Lower lobe of right lung (tissue), 2 donors: ENCODE measurements around the gene NAA80. TPM values are rescaled to one million over a fixed set of nuclear protein-coding genes. Genes with fewer than 3 reads are reported as not detected.

ENCODE experiments used
- ATAC-seq, 2 donors: fragments of 200-7000 bp; cut with Tn5 transposase; one replicate each; pipeline ENCODE4 v1.9.1; 2020 to 2022; ENCODE audit warnings: mild to moderate bottlenecking in 2 of 2, moderate library complexity in 2 of 2
- DNase-seq: peaks from one replicate; pipeline ENCODE4 v3.0.0-alpha.2; 2020
- H3K27ac ChIP-seq: fragments of 200-600 bp; one replicate; pipeline ENCODE4 v1.8.0; 2022
- H3K27me3 ChIP-seq: fragments of 200-600 bp; one replicate; pipeline ENCODE4 v1.8.0; 2022; ENCODE audit warnings: low read depth
- H3K36me3 ChIP-seq: fragments of 200-600 bp; one replicate; pipeline ENCODE4 v1.8.0; 2022; ENCODE audit warnings: mild to moderate bottlenecking
- H3K4me1 ChIP-seq: fragments of 200-600 bp; one replicate; pipeline ENCODE4 v1.8.0; 2022
- H3K4me3 ChIP-seq: fragments of 200-600 bp; one replicate; pipeline ENCODE4 v1.8.0; 2022; ENCODE audit warnings: mild to moderate bottlenecking
- H3K9me3 ChIP-seq: fragments of 200-600 bp; one replicate; pipeline ENCODE4 v1.8.0; 2022
- CTCF ChIP-seq: fragments of 200-600 bp; IDR thresholded peaks from one replicate; pipeline ENCODE4 v1.8.0; 2022; ENCODE audit warnings: antibody characterized with exemption, mild to moderate bottlenecking
- intact Hi-C: fragments of 100-400 bp; cut with DNase I; formaldehyde crosslinking; loops from one replicate; pipeline ENCODE4 v1.11.0; 2022
- total RNA-seq: library from RNA; stranded (reverse); fragmentation: NEBNext Ultra II Directional; extraction: Animal tissue kit (Norgen Biotek cat#: 25700); gene quantifications from one replicate; pipeline ENCODE4 v1.2.1, GENCODE V29; 2021
- donor health status: DM: no; HTN: yes; CAD: no; lungs with severe emphysema.

NAA80 gene
- total RNA-seq, 1 donor from 2014 or later: 9.3 TPM

GRCh38 chr3:50278123-50278879, 20.9 kb downstream of the NAA80 start:
- Histone ChIP-seq H3K4me1 (peaks cover 15% of the 10 kb centered on the region), H3K36me3 (peaks cover 4% of the 10 kb centered on the region), H3K4me3 (no peak overlapping the region), H3K9me3 (no peaks in the 10 kb centered on the region), H3K27ac (no peak overlapping the region), H3K27me3 (peaks cover 23% of the 10 kb centered on the region)
- DNase-seq: no peak
- TF ChIP-seq CTCF: no peak
- intact Hi-C loops: no loop called here
- ATAC-seq: no peak

DNA sequence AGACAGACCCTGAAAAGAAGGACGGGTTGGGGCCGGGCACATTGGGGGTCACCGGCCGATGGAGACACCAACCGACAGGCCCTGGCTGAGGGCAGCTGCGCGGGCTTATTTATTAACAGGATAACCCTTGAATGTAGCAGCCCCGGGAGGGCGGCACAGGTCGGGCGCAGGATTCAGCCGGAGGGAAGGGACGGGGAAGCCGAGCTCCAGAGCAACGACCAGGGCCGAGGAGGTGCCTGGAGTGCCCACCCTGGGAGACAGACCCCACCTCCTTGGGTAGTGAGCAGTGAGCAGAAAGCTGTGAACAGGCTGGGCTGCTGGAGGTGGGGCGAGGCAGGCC, 22.5 kb downstream of the NAA80 start:
- DNase-seq (no peak), ATAC-seq (no peak)
- no peak for TF ChIP-seq CTCF
- no peak overlapping the region for H3K4me3 ChIP-seq
- intact Hi-C loops: no loop called here
- H3K4me1 ChIP-seq: peaks cover 25% of the 10 kb centered on the region
- no peaks in the 10 kb centered on the region for H3K9me3 ChIP-seq
- H3K27me3 ChIP-seq: peaks cover 23% of the 10 kb centered on the region
- peaks cover 4% of the 10 kb centered on the region for H3K36me3 ChIP-seq
- no peak overlapping the region for H3K27ac ChIP-seq

DNA sequence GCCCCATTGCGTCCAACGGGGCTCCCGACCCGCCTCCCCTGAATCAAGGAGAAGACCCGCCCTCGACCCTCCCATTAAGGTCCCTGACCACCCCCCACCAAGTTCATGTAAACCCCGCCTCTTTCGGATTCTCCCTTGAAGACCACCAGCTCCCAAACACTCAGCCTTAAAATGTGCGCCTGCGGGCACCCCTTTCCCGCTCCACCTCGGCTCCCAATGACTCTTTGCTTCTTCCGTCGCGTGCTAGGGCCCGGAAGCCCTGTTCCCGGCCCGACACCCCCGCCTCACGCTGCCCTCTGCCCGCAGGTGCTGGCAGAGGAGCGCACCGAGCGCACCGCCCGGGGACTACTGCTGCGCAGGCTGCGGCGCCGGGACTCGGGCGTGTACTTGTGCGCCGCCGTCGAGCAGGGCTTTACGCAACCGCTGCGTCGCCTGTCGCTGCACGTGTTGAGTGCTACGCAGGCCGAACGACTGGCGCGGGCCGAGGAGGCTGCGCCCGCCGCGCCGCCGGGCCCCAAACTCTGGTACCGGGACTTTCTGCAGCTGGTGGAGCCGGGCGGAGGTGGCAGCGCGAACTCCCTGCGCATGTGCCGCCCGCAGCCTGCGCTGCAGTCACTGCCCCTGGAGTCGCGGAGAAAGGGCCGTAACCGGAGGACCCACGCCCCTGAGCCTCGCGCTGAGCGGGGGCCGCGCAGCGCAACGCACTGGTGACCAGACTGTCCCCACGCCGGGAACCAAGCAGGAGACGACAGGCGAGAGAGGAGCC, 23.0 kb downstream of the NAA80 start:
- Histone ChIP-seq H3K9me3 (no peaks in the 10 kb centered on the region), H3K27me3 (peaks cover 23% of the 10 kb centered on the region), H3K4me3 (no peak overlapping the region), H3K27ac (no peak overlapping the region), H3K36me3 (peaks cover 4% of the 10 kb centered on the region), H3K4me1 (peaks cover 30% of the 10 kb centered on the region)
- ATAC-seq: no peak
- DNase-seq: no peak
- no peak for TF ChIP-seq CTCF
- intact Hi-C loops: no loop called here

DNA sequence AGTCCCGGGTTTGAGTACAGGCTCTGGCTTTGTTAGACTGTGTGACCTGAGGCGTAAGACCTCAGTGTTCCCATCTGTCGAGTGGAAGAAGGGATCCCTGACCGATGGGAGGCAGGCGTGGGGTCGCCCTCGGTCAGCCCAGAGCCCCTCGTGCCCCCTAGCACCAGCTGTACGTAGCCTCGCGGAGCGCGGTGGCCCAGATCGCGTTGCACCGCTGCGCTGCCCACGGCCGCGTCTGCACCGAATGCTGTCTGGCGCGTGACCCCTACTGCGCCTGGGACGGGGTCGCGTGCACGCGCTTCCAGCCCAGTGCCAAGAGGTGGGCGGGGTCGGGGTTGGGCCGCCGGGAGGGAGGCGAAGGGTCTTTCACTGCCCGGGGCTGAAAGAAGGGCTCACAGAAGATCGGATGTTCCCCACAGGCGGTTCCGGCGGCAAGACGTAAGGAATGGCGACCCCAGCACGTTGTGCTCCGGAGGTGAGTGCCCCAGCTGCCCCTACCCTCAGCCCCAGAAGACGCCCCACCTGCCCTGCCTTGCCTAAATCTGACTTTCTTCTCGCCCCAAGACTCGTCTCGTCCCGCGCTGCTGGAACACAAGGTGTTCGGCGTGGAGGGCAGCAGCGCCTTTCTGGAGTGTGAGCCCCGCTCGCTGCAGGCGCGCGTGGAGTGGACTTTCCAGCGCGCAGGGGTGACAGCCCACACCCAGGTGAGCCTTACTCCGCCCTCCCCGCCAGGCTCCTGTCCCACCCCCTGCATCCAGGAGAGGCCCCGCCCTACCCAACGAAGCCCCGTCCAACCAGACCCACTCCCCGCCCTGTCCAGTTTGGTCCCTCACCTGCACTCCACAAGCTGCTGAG, 23.8 kb downstream of the NAA80 start:
- DNase-seq (no peak), ATAC-seq (no peak)
- TF ChIP-seq CTCF: no peak
- Histone ChIP-seq H3K27ac (no peak overlapping the region), H3K27me3 (peaks cover 23% of the 10 kb centered on the region), H3K4me1 (peaks cover 32% of the 10 kb centered on the region), H3K9me3 (no peaks in the 10 kb centered on the region), H3K36me3 (peaks cover 4% of the 10 kb centered on the region), H3K4me3 (no peak overlapping the region)
- intact Hi-C loops: no loop called here

- DNase-seq (peak; percentile 83), ATAC-seq (peak; percentile 52 to 62)
- Histone ChIP-seq H3K27ac (no peak overlapping the region), H3K27me3 (peaks cover 23% of the 10 kb centered on the region), H3K36me3 (peaks cover 4% of the 10 kb centered on the region), H3K4me1 (peaks cover 40% of the 10 kb centered on the region), H3K4me3 (no peak overlapping the region), H3K9me3 (no peaks in the 10 kb centered on the region)
- TF ChIP-seq CTCF: peak; percentile 71
- intact Hi-C loops: no loop called here
Observed at GRCh38 chr3:50274371-50275104, 24.7 kb downstream of the NAA80 start.
